COR-L47 (cell line): ENCODE data around the gene DUOX1.
A peak's percentile ranks its signal among the peaks of the same experiment; 100 is the strongest.

ENCODE experiments used
- DNase-seq: peaks from one replicate; lab custom pipeline; 2025; lab: John Stamatoyannopoulos, UW

DUOX1 gene

GRCh38 chr15:45143946-45144345 lies 14.2 kb downstream of the DUOX1 start:
- no peak for DNase-seq

GRCh38 chr15:45144775-45145174 lies 15.0 kb downstream of the DUOX1 start:
- no peak for DNase-seq

- no peak for DNase-seq
These were observed 16.6 kb downstream of the DUOX1 start for GRCh38 chr15:45146405-45146804.

GRCh38 chr15:45147606-45148005 lies 17.8 kb downstream of the DUOX1 start:
- DNase-seq, result no peak

GRCh38 chr15:45148076-45149059 lies 18.6 kb downstream of the DUOX1 start:
- no peak for DNase-seq

- no peak for DNase-seq
These were observed 19.3 kb downstream of the DUOX1 start for GRCh38 chr15:45149060-45149459.

- no peak for DNase-seq
These were observed 20.7 kb downstream of the DUOX1 start for GRCh38 chr15:45150481-45150880.

GRCh38 chr15:45150997-45151396 lies 21.2 kb downstream of the DUOX1 start:
- no peak for DNase-seq

- no peak for DNase-seq
These were observed 22.4 kb downstream of the DUOX1 start for GRCh38 chr15:45151998-45152828.

GRCh38 chr15:45155739-45156138 lies 25.9 kb downstream of the DUOX1 start:
- DNase-seq, result no peak

GRCh38 chr15:45156744-45157455 lies 27.1 kb downstream of the DUOX1 start:
- no peak for DNase-seq

- no peak for DNase-seq
These were observed 28.2 kb downstream of the DUOX1 start for GRCh38 chr15:45157974-45158373.

- no peak for DNase-seq
These were observed 31.9 kb downstream of the DUOX1 start for GRCh38 chr15:45161666-45162065.

GRCh38 chr15:45162771-45163507 lies 33.1 kb downstream of the DUOX1 start:
- DNase-seq, result peak; percentile 83

GRCh38 chr15:45163508-45163856 lies 33.7 kb downstream of the DUOX1 start:
- no peak for DNase-seq

- no peak for DNase-seq
These were observed 35.1 kb downstream of the DUOX1 start for GRCh38 chr15:45164914-45165313.

GRCh38 chr15:45165536-45165935 lies 35.7 kb downstream of the DUOX1 start:
- peak; percentile 11 for DNase-seq

- DNase-seq, result peak; percentile 82
These were observed 37.2 kb downstream of the DUOX1 start for GRCh38 chr15:45166834-45167630.

GRCh38 chr15:45167631-45168205 lies 37.9 kb downstream of the DUOX1 start:
- DNase-seq, result no peak

- DNase-seq, result no peak
These were observed 38.5 kb downstream of the DUOX1 start for GRCh38 chr15:45168286-45168685.
